ENCODE measurements around the gene SPC24.

DNA sequence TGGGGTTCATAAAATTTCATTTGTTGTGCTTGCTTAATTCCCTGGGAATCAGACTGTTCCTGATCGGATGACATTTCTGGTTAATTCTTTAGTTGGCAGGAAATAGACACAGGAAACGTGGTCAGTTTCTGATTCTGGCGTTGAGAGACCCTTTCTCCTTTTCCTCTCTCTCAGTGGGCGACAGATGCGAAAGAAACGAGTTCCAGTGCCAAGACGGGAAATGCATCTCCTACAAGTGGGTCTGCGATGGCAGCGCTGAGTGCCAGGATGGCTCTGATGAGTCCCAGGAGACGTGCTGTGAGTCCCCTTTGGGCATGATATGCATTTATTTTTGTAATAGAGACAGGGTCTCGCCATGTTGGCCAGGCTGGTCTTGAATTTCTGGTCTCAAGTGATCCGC is 55.5 kb downstream of the SPC24 start:
- TF ChIP-seq SP1 (IDR thresholded peaks at IDR 0.05) (no peak), FOXA1 (IDR thresholded peaks at IDR 0.05) (no peak), LEF1 (IDR thresholded peaks at IDR 0.05; ENCODE audit: borderline replicate concordance) (no peak), L3MBTL2 (conservative IDR thresholded peaks at IDR 0.05) (no peak), FOXK2 (IDR thresholded peaks at IDR 0.05) (no peak), SUZ12 (IDR thresholded peaks at IDR 0.05) (no peak), ZNF384 (IDR thresholded peaks at IDR 0.05) (no peak)
- TF ChIP-seq, protein P1, sequence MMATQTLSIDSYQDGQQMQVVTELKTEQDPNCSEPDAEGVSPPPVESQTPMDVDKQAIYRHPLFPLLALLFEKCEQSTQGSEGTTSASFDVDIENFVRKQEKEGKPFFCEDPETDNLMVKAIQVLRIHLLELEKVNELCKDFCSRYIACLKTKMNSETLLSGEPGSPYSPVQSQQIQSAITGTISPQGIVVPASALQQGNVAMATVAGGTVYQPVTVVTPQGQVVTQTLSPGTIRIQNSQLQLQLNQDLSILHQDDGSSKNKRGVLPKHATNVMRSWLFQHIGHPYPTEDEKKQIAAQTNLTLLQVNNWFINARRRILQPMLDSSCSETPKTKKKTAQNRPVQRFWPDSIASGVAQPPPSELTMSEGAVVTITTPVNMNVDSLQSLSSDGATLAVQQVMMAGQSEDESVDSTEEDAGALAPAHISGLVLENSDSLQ (IDR thresholded peaks at IDR 0.05), result no peak
